Ascending aorta (tissue), 2 donors: ENCODE results near the gene PLCH1. TPM values are rescaled to one million over a fixed set of nuclear protein-coding genes. Genes with fewer than 3 reads are reported as not detected.
A peak's percentile ranks its signal among the peaks of the same experiment; 100 is the strongest.

ENCODE experiments used
- DNase-seq, 2 donors: peaks; one replicate each; pipeline ENCODE4 v3.0.0-alpha.2; 2019; ENCODE audit warnings: low spot score in 2 of 2
- H3K27ac ChIP-seq, 2 donors: fragments of 200-600 bp; sonication (generic); one replicate each; pipeline ENCODE4 v1.5.1; 2016 to 2017; ENCODE audit warnings: mild to moderate bottlenecking in 1 of 2
- H3K27me3 ChIP-seq: fragments of 200-600 bp; sonication (generic); one replicate; pipeline ENCODE4 v1.5.1; 2017
- H3K36me3 ChIP-seq, 2 donors: fragments of 200-600 bp; sonication (generic); one replicate each; pipeline ENCODE4 v1.5.1; 2016
- H3K4me1 ChIP-seq, 2 donors: fragments of 200-600 bp; sonication (generic); one replicate each; pipeline ENCODE4 v1.5.1; 2016 to 2017; ENCODE audit warnings: mild to moderate bottlenecking in 1 of 2
- H3K4me3 ChIP-seq, 2 donors: fragments of 200-600 bp; sonication (generic); one replicate each; pipeline ENCODE4 v1.5.1; 2016 to 2017; ENCODE audit warnings: mild to moderate bottlenecking in 1 of 2
- H3K9me3 ChIP-seq, 2 donors: fragments of 200-600 bp; sonication (generic); one replicate each; pipeline ENCODE4 v1.5.1; 2016
- CTCF ChIP-seq, 3 experiments: fragments of 200-600 bp in 2 of 3; fragments of 450-650 bp in 1 of 3; sonication (generic) in 2 of 3; IDR thresholded peaks; one replicate each; pipeline ENCODE4 v1.5.1; 2016 to 2019; ENCODE audit warnings: antibody characterized with exemption in 3 of 3, mild to moderate bottlenecking in 1 of 3, moderate library complexity in 1 of 3
- intact Hi-C: fragments of 100-400 bp; cut with DNase I; formaldehyde crosslinking; loops from one replicate; pipeline ENCODE4 v1.15.1; 2023
- total RNA-seq: library from RNA; depleted of rRNA; stranded (reverse); fragments of >200 nt; gene quantifications from one replicate; pipeline ENCODE4 v1.1.0, GENCODE V29; 2016

The PLCH1 gene
- total RNA-seq, 1 donor from 2014 or later: not detected

DNA sequence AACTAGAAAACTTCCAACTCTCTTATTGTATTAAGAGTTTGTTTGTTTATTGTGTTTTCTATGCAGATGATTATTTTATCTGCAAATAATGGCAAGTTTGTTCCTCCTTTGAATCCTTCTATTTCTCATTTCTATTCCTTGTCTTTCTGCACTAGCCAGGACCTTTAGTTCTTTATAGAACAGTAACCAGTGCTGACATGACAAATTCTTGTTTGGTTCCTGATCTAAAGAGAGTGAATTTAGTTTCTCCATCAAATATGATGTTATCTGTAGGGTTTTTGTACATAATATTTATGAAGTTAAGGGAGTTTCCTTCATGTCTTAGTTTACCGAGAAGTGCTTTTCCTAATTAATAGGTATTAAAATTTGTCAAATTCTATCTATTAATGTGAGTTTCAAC, 350.6 kb downstream of the PLCH1 start:
- H3K27ac ChIP-seq: no peak overlapping the region
- H3K27me3 ChIP-seq: no peaks in the 10 kb centered on the region
- H3K9me3 ChIP-seq: no peaks in the 10 kb centered on the region
- H3K4me1 ChIP-seq: no peaks in the 10 kb centered on the region
- DNase-seq: no peak
- intact Hi-C loops: no loop called here
- no peak overlapping the region for H3K4me3 ChIP-seq
- H3K36me3 ChIP-seq: no peaks in the 10 kb centered on the region
- TF ChIP-seq CTCF (IDR thresholded peaks at IDR 0.05): no peak

- Histone ChIP-seq H3K9me3 (no peaks in the 10 kb centered on the region), H3K4me1 (no peaks in the 10 kb centered on the region), H3K27me3 (no peaks in the 10 kb centered on the region), H3K4me3 (no peak overlapping the region), H3K36me3 (no peaks in the 10 kb centered on the region), H3K27ac (no peak overlapping the region)
- no peak for DNase-seq
- no peak for TF ChIP-seq CTCF (IDR thresholded peaks at IDR 0.05)
- intact Hi-C loops: no loop called here
These were observed 351.6 kb downstream of the PLCH1 start for GRCh38 chr3:155393316-155393715.

DNA sequence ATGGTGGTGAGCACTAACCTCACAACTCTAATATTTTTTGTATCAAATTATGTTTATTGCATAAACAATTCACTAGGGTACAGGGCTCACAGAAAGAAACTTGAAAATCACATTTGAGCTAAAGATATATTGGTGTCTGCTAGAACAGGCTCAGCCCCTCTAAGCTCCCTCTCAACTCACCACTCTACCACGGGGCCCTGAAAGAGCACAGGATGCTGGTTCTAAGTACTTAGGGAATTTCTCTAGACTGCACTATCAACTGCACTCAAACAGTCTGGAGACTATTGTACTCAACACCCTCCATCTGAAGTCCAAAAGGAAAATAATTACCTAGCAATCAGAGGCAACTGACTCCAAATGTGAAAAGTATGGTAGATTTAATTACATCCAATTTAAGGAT, 352.7 kb downstream of the PLCH1 start:
- Histone ChIP-seq H3K27me3 (no peaks in the 10 kb centered on the region), H3K4me3 (no peak overlapping the region)
- intact Hi-C loops: no loop called here

DNA sequence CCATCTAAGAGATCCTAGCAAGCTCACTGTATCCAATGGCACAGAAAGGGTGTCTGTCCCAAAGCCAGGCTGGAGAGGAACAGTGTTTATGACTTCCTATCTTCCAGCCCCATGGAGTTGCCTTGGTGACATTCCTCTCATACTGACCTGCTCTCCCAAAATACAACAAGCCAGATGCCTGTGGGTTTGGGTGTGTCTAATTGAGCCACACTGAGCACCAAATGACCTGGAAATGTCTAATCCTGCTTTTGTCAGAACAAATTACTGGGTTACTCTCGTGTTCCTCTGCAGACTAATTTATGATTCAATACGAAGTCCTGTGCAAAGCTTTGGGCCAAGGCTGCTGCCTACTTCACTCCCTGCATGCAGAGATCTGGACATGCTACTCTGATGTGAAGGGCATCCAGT, 353.3 kb downstream of the PLCH1 start:
- no peak for TF ChIP-seq CTCF (IDR thresholded peaks at IDR 0.05)
- no peaks in the 10 kb centered on the region for H3K36me3 ChIP-seq
- H3K4me1 ChIP-seq: no peaks in the 10 kb centered on the region
- no peaks in the 10 kb centered on the region for H3K27me3 ChIP-seq
- H3K9me3 ChIP-seq: no peaks in the 10 kb centered on the region
- intact Hi-C loops: no loop called here
- no peak overlapping the region for H3K27ac ChIP-seq
- H3K4me3 ChIP-seq: no peak overlapping the region
- peak in 1 of 2 donors; percentile 69 for DNase-seq

More for the DNA sequence above, 352.7 kb downstream of the PLCH1 start:
- Histone ChIP-seq H3K36me3 (no peaks in the 10 kb centered on the region), H3K9me3 (no peaks in the 10 kb centered on the region), H3K27ac (no peak overlapping the region), H3K4me1 (no peaks in the 10 kb centered on the region)
- no peak for DNase-seq
- TF ChIP-seq CTCF (IDR thresholded peaks at IDR 0.05): no peak

DNA sequence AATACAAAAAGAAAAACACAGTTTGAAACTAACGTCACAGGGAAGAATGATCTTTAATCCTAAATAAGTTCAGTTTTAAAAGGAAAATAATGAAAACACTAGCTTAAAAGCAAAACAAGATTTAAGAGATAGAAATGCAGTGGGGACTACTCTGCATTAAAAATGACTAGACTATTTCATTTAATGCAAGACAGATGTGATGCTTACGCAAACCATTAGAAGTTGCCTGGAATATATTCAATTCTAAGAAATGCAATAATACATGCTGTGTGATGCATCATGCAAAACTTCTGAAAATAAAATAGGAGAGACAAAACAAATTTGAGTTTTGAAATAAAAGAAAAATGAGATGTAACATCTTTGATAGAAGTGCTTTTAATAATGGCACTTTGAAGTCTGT, 353.8 kb downstream of the PLCH1 start:
- no peak overlapping the region for H3K27ac ChIP-seq

More for the DNA sequence above, 353.8 kb downstream of the PLCH1 start:
- no peak for DNase-seq
- Histone ChIP-seq H3K9me3 (no peaks in the 10 kb centered on the region), H3K36me3 (no peaks in the 10 kb centered on the region), H3K27me3 (no peaks in the 10 kb centered on the region), H3K4me3 (no peak overlapping the region), H3K4me1 (no peaks in the 10 kb centered on the region)
- intact Hi-C loops: no loop called here
- TF ChIP-seq CTCF (IDR thresholded peaks at IDR 0.05): no peak
